HG02763 (cell line): ENCODE results near the gene MAST1.
"Not testable (repeated sequence)": the region's sequence is repeated elsewhere in the genome, so short reads cannot be mapped to it uniquely, and the experiment has no call there.

Experiments
- ATAC-seq: cut with Tn5 transposase; IDR thresholded peaks from one replicate; pipeline ENCODE4 v1.9.1; 2021; ENCODE audit warnings: mild to moderate bottlenecking, moderate library complexity; ENCODE audit not compliant: unreplicated experiment

Gene MAST1

DNA sequence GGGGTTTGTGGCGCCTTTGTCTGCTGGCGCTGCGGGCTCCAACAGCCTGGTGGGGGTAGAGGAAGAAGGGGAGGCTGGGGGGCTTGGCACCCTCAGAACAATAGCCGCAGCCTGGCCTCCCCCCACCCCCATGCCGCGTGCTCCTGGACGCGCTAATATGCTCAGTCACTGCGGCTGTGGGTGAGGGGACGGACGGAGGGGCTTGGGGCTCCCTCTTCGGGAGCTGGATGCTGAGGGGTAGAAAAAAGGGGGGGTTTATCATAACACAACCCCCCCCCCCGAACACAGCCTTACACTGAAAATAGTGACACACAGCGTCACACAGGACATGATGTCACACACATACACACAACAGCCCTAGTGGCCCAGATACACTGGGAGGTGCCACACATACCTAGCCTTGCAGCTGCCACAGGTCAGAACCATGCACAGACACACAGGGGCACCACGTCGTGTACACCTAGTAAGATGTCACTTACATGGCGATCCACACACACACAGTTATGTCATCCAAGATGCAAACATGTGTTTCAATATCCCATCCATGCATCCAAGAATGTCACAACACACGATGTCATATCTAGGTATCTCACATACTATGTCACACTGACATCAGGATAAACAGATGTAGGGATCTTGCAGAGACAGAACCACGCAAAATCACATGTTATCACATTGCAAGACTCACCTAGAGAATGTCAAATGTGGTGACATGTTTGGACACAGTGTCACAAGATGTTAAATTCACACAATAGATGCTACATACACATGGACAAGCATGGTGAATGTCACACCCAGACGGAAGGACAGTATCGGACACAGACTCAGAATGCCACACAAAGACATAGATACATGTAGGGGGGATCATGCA, 806 bp downstream of the MAST1 start:
- ATAC-seq, result no peak

DNA sequence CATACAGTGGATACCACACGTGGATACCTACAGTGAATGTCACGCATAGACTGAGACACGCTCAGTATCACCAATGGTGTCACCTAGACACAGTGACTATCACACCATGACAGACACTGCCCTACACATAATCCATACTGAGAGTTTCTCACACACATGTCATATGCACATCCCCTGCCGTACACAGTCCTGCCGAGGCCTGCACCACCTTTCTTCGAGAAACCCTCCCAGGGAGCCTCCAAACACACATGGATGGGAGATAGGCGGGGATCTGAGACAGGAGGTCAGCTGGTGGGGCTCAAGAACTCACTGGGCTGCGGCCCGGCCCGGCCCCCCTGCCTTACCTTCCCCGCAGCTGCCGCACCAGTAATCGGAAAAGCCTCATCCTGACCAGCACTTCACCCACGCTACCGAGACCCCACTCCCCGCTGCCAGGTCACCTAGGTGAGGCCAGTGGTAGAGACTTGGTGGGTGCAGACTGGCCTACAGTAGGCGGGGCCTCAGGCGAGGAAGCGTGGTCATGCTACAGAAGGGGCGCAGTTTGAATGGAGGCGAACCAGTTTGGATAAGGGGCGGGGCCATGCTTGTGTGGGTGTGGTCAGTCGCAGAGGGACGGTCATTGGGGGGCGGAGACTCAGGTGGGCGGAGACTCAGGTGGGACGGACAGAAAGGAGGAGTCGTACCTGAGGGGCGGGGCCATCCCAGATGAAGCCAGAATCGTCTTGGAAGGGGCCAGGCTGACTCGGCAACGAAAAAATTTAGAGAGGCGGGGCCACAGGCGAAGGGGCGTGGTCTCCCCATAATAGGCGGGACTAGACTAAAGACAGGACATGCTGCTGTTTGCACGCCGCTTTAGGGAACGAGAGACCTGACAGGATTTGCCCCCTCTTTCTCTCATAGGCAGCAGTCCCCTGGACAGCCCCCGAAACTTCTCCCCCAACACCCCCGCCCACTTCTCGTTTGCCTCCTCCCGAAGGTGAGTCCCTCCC, 2.1 kb downstream of the MAST1 start:
- ATAC-seq, result no peak

DNA sequence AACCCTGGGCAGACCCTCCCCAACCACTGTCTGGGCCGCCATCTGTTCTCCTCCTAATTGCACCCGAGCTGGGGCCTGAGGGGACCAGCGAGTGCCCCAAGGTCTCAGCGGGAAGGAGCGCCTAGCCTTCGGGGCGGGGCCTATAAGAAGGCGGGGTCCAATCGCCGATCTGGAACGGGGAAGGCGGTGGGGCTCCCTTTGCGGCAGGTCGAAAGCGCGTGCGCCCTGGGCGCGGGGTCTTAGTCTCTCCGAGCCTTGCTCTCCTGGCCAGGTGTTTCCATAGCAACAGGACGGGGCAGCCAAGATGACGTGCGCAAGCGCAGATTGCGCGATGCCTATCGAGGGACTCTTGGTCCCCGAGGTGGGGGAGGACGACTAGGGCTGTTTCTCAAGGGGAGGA, 2.8 kb downstream of the MAST1 start:
- no peak for ATAC-seq

DNA sequence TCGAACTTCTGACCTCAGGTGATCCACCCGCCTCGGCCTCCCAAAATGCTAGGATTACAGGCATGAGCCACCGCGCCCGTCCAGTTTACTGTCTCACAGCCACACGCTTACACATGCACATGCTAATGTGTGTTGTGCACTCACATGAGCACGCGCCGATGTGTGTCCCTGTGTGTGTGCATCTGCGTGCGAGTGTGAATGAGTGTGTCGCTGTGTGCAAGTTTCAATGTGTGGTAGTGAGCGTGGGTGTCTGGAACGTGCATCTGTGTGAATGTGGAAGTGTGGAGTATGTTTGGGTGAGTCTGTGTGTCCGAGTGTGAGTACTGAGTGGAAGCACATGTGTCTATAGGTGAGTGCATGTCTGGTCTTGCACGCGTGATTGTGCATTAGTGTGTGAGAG, 4.2 kb downstream of the MAST1 start:
- no peak for ATAC-seq

DNA sequence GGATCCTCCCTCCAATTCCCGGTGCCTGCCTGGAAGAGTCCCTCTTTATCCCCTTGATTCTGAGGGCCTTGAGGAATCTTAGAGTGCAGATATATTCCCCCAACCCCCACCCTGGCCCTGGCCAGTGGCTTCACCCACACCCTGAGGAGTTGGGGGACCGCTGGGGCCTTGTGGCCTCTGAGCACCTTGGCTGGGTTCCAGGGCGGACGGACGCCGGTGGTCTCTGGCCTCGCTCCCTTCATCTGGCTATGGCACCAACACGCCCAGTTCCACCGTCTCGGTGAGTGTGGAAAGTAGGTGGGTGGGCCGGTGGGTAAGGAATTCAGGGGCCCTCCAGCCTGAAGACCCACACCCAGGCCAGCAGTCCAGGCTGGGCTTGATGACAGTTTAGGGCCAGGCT, 5.0 kb downstream of the MAST1 start:
- no peak for ATAC-seq

DNA sequence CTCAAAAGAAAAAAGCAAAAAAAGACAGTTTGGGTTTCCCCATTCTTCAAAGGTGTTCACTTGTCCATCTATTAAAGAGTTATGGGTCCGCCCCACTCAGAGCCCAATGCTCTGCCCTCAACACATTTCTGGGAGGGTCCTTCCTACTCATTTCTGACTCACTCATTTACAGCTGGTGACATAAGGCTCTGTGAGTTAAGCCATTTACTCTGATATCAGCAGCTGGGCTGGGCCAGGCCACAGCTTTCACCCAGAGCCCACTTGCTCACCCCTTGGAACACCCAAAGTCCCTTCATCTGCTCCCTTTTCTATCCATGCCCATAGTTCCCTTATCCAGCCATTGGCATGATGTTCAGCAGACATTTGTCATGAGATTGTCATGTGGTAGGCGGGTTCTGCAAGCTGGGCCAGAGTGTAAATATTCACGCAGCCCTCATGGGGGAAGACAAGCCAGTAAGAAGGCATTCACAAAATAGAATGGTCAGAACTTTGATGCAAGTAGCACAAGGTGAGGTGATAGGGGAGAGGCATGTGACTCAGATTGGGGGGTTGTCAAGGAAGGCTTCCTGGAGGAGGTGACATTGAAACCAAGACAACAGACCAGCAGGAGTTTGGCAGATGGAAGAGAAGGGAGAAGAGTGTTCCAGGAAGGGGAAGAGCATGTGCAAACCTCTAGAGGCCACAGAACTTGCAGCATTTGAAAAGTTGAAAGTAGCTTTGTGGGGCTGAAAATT, 5.9 kb downstream of the MAST1 start:
- no peak for ATAC-seq

DNA sequence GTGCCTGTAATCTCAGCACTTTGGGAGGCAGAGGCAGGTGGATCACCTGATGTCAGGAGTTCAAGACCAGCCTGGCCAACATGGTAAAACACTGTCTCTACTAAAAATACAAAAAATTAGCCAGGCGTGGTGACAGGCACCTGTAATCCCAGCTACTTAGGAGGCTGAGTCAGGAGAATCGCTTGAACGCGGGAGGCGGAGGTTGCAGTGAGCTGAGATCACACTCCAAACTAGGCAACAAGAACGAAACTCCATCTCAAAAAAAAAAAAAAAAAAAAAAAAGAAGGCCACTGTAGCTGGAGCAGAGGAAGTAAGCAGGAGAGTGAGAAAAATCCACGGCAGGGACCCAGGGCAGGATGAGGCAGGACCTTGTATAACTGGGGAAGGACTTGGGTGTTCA, 8.3 kb downstream of the MAST1 start:
- ATAC-seq, result not testable (repeated sequence)

DNA sequence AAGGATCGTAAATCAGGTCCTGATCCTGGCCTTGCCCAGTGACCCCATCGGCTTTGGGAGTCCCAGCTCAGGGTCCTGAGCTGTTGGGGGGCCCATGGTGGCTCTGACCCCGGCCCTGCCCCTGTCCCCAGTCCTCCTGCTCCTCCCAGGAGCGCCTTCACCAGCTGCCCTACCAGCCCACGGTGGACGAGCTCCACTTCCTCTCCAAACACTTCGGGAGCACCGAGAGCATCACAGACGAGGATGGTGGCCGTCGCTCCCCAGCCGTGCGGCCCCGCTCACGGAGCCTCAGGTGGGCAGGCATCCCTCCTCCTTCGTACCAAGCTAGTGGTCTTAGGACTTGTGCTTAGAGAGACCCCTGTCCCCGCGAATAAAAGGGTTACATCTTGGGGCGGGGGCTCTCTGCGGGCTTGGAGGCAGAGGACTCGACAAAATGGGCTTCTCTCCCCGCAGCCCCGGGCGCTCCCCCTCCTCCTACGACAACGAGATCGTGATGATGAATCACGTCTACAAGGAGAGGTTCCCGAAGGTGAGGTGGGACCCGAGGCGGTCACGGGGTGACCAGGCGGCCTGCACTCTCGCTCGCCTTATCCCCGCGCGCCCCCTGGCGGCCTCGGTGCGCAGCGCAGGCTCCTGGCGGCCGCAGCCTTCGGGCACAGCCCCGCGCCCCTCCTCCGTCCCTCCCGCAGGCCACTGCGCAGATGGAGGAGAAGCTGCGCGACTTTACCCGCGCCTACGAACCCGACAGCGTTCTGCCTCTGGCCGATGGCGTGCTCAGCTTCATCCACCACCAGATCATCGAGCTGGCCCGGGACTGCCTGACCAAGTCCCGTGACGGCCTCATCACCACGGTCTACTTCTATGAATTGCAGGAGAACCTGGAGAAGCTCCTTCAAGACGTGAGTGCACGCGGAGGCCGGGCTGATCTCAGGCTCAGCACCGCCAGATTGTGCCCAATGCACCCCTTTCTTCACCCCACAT, 9.1 kb downstream of the MAST1 start:
- ATAC-seq, result peak; percentile 61

DNA sequence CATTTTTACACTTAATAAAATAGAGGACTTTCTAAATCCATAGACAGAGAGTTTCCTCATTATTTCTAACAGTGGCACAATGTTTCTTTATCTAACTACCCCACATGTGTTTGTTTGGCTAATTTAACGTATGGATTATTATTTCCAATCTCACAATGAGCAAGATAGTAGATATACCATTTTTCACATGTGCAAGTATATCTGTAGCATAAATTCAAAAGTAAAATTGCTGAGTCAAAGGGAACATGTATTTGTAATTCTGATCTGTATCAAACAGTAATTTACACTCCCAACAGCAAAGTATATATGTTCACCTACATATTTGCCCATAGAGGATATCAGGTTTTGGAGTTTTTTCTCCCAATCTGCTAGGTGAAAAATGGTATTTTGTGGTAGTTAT, 18.3 kb downstream of the MAST1 start:
- ATAC-seq, result no peak

DNA sequence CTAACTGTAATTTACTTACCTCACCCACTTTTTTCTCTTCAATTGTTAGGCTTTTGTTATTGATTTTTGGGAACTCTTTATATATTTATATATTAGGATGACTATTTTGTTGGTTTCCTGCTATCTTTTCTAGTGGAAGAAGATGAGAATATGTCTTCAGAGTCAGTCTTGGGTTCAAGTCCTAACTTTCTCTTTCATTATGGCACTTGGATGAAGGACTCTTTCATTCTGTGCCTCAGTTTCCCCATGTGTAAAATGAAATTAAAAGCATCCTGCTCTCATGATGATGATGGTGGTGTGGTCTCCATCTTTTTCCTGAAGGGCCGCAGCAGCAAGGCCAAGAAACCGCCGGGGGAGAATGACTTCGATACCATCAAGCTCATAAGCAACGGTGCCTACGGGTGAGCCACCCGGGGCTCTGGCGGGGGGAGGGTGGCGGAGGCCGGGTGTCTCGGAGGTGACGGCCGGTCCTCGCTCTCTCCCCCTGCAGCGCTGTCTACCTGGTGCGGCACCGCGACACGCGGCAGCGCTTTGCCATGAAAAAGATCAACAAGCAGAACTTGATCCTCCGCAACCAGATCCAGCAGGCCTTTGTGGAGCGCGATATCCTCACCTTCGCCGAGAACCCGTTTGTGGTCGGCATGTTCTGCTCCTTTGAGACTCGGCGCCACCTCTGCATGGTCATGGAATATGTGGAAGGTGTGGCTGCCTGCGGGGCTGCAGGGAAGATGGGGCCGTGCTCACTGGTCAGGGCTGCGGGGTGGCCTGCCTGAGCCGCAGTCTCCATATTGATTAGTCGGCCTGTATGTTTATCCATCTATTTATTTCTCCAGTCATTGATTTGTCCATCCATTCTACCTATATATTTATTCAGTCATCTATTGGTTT, 20.0 kb downstream of the MAST1 start:
- ATAC-seq, result no peak

DNA sequence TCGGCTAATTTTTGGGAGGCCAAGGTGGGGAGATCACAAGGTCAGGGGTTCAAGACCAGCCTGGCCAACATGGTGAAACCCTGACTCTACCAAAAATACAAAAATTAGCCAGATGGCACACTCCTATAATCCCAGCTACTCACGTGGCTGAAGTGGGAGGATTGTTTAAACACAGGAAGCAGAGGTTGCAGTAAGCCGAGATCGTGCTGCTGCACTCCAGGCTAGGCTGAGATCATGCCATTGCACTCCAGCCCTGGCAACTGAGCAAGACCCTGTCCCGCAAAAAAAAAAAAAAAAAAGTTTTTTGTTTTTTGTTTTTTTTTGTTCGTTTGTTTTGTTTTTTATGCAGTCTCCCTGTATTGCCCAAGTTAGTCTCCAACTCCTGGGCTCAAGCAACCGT, 21.2 kb downstream of the MAST1 start:
- ATAC-seq, result no peak

DNA sequence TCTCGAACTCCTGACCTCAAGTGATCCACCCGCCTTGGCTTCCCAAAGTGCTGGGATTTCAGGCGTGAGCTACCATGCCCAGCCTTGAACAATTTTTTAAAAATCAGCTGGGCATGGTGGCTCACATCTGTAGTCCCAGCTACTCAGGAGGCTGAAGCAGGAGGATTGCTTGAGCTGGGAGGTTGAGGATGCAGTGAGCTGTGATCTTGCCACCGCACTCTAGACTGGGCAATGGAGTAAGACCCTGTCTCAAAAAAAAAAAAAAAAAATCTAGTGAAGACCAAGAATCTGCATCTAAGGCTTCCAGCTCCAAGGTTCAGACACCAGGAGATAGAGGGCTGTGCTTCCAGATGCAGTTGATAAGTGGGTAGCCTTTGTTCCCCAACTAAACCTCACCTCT, 25.8 kb downstream of the MAST1 start:
- ATAC-seq, result no peak

DNA sequence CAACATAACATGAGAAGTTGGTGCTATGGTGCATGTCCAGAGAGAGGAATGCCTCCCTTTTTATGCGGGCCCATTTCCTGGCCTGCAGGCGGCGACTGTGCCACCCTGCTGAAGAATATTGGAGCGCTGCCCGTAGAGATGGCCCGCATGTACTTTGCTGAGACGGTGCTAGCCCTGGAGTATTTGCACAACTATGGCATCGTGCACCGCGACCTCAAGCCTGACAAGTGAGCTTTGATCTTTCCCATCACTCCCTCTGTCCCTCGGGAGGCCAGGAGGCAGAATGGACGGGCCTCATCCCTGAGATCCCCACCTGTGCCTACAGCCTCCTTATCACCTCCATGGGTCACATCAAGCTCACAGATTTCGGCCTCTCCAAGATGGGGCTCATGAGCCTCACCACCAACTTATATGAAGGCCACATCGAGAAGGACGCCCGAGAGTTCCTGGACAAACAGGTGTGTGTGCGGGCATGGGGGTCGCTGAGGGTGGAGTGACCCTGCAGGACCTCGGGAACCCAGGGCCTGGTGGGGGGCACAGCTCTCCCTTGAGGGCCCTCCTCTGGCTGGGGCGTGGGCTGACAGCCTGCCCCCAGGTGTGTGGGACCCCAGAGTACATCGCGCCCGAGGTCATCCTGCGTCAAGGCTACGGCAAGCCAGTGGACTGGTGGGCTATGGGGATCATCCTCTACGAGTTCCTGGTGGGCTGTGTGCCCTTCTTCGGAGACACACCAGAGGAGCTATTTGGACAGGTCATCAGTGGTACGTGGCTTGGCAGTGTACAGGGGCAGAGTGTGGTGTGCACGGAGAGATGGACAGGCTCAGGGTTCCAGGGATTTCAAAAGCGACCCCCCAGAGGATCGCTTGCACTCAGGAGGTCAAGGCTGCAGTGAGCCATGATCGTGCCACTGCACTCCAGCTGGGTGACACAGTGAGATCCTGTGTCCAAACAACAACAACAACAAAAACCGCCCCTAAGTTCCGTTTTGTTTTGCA, 26.7 kb downstream of the MAST1 start:
- ATAC-seq, result no peak

DNA sequence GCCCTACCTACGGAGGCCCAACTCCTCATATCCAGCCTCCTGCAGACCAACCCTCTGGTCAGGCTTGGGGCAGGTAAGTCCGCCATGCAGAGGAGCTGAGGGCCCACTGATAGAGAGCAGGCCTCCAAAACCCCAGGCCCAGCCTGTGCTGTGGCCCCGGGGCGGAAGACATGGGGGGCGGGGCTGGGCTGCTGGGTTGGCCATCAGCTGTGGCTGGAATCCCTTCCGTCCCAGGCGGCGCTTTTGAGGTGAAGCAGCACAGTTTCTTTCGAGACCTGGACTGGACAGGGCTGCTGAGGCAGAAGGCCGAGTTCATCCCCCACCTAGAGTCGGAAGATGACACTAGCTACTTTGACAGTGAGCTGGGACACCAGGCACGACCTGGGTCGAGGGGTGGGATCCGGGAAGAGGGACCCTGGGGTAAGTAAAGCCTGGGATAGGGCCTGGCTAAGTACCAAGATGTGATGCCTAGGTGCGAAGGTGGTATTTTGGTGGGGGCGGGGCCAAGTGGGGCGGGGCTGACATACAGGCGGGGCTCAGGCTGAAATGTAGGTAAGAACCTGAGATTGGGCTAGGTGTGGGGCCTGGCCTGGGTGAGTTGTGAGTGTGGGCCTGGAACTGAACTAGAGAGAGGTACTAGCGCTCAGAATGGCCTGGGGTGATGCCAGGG, 27.6 kb downstream of the MAST1 start:
- ATAC-seq, result no peak

DNA sequence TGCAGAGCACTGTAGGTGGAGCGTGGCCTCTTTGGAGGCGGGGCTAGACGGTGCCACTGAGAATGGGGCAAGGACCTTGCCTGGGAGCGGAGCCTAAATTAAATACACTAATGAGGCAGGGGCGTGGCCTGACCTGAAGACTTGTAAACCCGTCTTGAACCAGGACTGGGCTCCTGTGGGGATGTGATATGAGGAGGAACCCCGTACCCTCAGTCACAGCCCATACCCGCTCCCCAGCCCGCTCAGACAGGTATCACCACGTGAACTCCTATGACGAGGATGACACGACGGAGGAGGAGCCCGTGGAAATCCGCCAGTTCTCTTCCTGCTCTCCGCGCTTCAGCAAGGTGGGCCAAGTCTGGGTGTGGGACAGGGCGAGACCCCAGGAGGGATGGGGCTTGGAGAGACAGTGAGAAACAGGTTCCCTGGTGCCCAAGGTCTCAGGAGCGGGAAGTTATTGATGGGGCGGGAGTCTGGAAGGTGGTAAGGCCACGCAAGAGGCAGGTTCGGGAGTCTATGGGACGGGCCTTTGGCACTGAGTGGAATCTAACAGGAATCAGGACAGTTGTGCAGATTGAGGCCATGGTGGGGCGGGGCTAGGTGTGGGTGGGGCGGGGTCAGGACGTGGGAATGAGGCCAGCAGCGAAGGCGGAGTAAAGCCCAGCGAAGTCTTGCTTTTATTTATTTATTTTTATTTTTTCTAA, 28.3 kb downstream of the MAST1 start:
- no peak for ATAC-seq
